ENCODE data around the gene ZNF594.
A peak's percentile ranks its signal among the peaks of the same experiment; 100 is the strongest.
"Not testable (repeated sequence)": the region's sequence is repeated elsewhere in the genome, so short reads cannot be mapped to it uniquely, and the experiment has no call there.

The ZNF594 gene

GRCh38 chr17:5191541-5192417 lies at the start of gene ZNF594:
ZNF594 (minus strand) TSS chr17:5191868; CDS start chr17:5184256, 7,612 bp downstream.
- peak within 1 kb of the TSS; percentile 50 for H3K9ac ChIP-seq (ENCODE audit: low read length)
- H3K4me3 ChIP-seq (ENCODE audit: low read depth in 1 of 2, low read length in 2 of 2) = peak within 1 kb of the TSS; percentile 86 to 93
- peak within 1 kb of the TSS; percentile 63 for H3K27ac ChIP-seq (ENCODE audit: low read depth, low read length)
- H3K9me3 ChIP-seq (ENCODE audit: low read length) = peaks cover 2% of the 10 kb centered on the region
- H3K36me3 ChIP-seq (ENCODE audit: insufficient read depth, low read length) = no peaks in the 10 kb centered on the region
- no peaks in the 10 kb centered on the region for H3K27me3 ChIP-seq (ENCODE audit: control insufficient read depth in 1 of 2, insufficient read depth in 2 of 2, low read length in 2 of 2)
- H3K4me1 ChIP-seq (ENCODE audit: insufficient read depth, low read length) = peaks cover 19% of the 10 kb centered on the region

- not testable (repeated sequence) for H3K36me3 ChIP-seq (ENCODE audit: insufficient read depth, low read length); H3K27ac ChIP-seq (ENCODE audit: low read depth, low read length); H3K4me3 ChIP-seq (ENCODE audit: low read depth in 1 of 2, low read length in 2 of 2); H3K27me3 ChIP-seq (ENCODE audit: control insufficient read depth in 1 of 2, insufficient read depth in 2 of 2, low read length in 2 of 2); H3K9ac ChIP-seq (ENCODE audit: low read length); H3K9me3 ChIP-seq (ENCODE audit: low read length); H3K4me1 ChIP-seq (ENCODE audit: insufficient read depth, low read length)
Observed at GRCh38 chr17:5239769-5240168, 48.1 kb upstream of the ZNF594 start.

DNA sequence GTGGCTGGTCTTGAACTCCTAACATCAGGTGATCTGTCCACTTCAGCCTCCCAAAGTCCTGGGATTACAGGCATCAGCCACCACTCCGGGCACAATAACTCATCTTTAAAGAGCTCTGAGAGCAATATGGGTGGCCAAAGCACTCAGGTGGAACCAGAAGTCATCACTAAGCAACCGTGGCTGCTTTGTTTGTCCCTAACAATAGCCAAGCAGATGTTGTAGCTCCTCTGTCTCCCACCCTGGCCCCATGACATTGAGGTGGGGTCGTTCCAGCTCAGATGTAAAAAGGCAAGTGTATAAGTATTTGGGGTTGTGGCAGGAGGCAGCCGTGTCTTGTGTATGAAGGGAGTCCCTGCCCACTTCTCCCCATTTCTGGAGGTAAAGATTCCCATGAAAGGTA lies 46.7 kb upstream of the ZNF594 start:
- Histone ChIP-seq H3K9me3 (ENCODE audit: low read length) (no peaks in the 10 kb centered on the region), H3K27ac (ENCODE audit: low read depth, low read length) (no peak overlapping the region), H3K9ac (ENCODE audit: low read length) (no peak overlapping the region), H3K4me3 (ENCODE audit: low read depth in 1 of 2, low read length in 2 of 2) (no peak overlapping the region), H3K27me3 (ENCODE audit: control insufficient read depth in 1 of 2, insufficient read depth in 2 of 2, low read length in 2 of 2) (no peaks in the 10 kb centered on the region), H3K4me1 (ENCODE audit: insufficient read depth, low read length) (no peaks in the 10 kb centered on the region), H3K36me3 (ENCODE audit: insufficient read depth, low read length) (no peaks in the 10 kb centered on the region)

DNA sequence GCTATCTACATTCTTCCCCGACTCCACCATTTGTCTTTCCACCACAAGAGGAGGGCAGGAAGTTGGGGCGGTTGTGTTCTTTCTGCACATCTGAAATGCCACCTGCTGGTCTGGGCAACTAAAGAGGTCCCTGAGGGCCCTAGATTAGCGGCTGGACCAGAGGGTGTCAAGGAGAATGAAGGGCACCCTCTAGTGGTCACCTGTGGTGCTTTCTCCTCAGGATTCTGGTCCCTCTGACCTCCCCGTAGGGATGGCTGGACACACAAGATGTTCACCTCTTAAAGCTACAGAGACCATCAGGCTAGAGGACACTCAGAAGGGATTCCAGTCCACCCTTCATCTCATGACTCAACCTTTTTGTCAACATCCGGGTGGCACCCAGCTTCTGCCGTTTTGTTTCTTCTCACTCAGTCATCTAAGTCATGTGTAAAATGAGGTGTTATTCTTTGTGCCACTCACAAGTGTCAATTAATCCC lies 45.9 kb upstream of the ZNF594 start:
- H3K27me3 ChIP-seq (ENCODE audit: control insufficient read depth in 1 of 2, insufficient read depth in 2 of 2, low read length in 2 of 2) = no peaks in the 10 kb centered on the region
- H3K27ac ChIP-seq (ENCODE audit: low read depth, low read length) = no peak overlapping the region
- H3K9ac ChIP-seq (ENCODE audit: low read length) = no peak overlapping the region
- no peak overlapping the region for H3K4me3 ChIP-seq (ENCODE audit: low read depth in 1 of 2, low read length in 2 of 2)
- H3K36me3 ChIP-seq (ENCODE audit: insufficient read depth, low read length) = no peaks in the 10 kb centered on the region
- H3K4me1 ChIP-seq (ENCODE audit: insufficient read depth, low read length) = no peaks in the 10 kb centered on the region
- no peaks in the 10 kb centered on the region for H3K9me3 ChIP-seq (ENCODE audit: low read length)

GRCh38 chr17:5236938-5237540 lies 45.4 kb upstream of the ZNF594 start:
- Histone ChIP-seq H3K4me1 (ENCODE audit: insufficient read depth, low read length) (no peaks in the 10 kb centered on the region), H3K27ac (ENCODE audit: low read depth, low read length) (no peak overlapping the region), H3K4me3 (ENCODE audit: low read depth in 1 of 2, low read length in 2 of 2) (no peak overlapping the region), H3K9ac (ENCODE audit: low read length) (no peak overlapping the region), H3K36me3 (ENCODE audit: insufficient read depth, low read length) (no peaks in the 10 kb centered on the region), H3K9me3 (ENCODE audit: low read length) (no peaks in the 10 kb centered on the region), H3K27me3 (ENCODE audit: control insufficient read depth in 1 of 2, insufficient read depth in 2 of 2, low read length in 2 of 2) (no peaks in the 10 kb centered on the region)

GRCh38 chr17:5234645-5235576 lies 43.2 kb upstream of the ZNF594 start, which contains the start of gene SCIMP:
SCIMP (minus strand) TSS chr17:5234860; CDS start chr17:5234755, 105 bp downstream.
- Histone ChIP-seq H3K36me3 (ENCODE audit: insufficient read depth, low read length) (no peaks in the 10 kb centered on the region), H3K4me3 (ENCODE audit: low read depth in 1 of 2, low read length in 2 of 2) (no peak within 1 kb of the TSS), H3K9me3 (ENCODE audit: low read length) (no peaks in the 10 kb centered on the region), H3K27me3 (ENCODE audit: control insufficient read depth in 1 of 2, insufficient read depth in 2 of 2, low read length in 2 of 2) (no peaks in the 10 kb centered on the region), H3K4me1 (ENCODE audit: insufficient read depth, low read length) (no peaks in the 10 kb centered on the region), H3K27ac (ENCODE audit: low read depth, low read length) (no peak within 1 kb of the TSS), H3K9ac (ENCODE audit: low read length) (no peak within 1 kb of the TSS)

DNA sequence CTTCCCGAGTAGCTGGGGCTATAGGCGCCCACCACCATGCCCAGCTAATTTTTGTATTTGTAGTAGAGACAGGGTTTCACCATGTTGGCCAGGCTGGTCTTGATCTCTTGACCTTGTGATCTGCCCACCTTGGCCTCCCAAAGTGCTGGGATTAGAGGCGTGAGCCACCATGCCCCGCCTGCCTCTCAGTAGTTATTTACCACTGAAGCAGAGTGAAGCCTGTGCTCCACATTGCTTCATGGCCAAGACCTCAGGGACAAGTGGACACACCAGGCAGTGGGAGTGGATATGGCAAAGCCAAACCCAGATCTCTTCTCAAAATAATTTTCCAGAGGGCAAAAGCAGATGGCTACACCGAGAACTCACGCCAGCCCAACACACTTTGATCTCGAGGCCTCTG lies 41.8 kb upstream of the ZNF594 start:
- H3K27me3 ChIP-seq (ENCODE audit: control insufficient read depth in 1 of 2, insufficient read depth in 2 of 2, low read length in 2 of 2); H3K9me3 ChIP-seq (ENCODE audit: low read length); H3K36me3 ChIP-seq (ENCODE audit: insufficient read depth, low read length); H3K27ac ChIP-seq (ENCODE audit: low read depth, low read length); H3K4me3 ChIP-seq (ENCODE audit: low read depth in 1 of 2, low read length in 2 of 2); H3K9ac ChIP-seq (ENCODE audit: low read length); H3K4me1 ChIP-seq (ENCODE audit: insufficient read depth, low read length): not testable (repeated sequence)

DNA sequence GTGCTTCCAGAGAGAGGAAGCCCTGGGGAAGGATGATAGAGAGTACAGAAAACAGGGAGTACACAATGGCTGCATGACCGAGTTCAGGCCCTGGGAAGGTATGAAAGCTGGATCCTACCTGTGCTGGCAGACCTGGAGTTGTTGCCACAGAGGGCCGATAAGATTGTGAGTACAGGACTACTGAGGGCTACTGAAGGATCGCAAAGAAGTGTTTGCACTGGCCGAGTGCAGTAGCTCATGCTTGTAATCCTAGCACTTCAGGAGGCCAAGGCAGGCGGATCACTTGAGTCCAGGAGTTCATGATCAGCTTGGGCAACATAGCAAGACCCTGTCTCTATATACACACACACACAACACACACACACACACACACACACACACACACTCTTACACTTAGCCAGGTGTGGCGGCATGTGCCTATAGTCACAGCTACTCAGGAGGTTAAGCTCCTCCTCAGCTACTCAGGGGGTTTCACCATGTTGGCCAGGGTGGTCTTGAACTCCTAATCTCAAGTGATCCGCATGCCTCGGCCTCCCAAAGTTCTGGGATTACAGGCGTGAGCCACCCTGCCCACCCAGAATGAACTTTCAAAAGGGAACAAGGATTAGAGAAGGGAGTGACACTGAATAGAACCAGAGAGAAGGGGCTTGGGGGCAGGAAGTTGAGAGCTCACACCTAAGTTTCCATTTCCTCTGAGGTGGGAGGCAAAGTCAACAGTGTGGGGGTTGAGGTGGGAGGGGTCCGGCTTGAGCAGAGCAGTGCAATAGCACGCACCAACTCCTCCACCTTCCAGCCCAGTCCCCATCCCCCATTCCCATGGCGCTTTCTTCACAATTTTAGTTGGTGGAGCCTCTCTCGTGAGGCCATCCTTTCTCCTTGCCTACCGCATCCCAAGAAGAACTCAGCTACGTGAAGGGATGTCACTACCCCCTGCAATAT lies 35.5 kb upstream of the ZNF594 start:
- Histone ChIP-seq H3K27me3 (ENCODE audit: control insufficient read depth in 1 of 2, insufficient read depth in 2 of 2, low read length in 2 of 2) (no peaks in the 10 kb centered on the region), H3K9ac (ENCODE audit: low read length) (no peak overlapping the region), H3K27ac (ENCODE audit: low read depth, low read length) (no peak overlapping the region), H3K4me3 (ENCODE audit: low read depth in 1 of 2, low read length in 2 of 2) (no peak overlapping the region), H3K9me3 (ENCODE audit: low read length) (no peaks in the 10 kb centered on the region), H3K36me3 (ENCODE audit: insufficient read depth, low read length) (peaks cover 14% of the 10 kb centered on the region), H3K4me1 (ENCODE audit: insufficient read depth, low read length) (no peaks in the 10 kb centered on the region)

DNA sequence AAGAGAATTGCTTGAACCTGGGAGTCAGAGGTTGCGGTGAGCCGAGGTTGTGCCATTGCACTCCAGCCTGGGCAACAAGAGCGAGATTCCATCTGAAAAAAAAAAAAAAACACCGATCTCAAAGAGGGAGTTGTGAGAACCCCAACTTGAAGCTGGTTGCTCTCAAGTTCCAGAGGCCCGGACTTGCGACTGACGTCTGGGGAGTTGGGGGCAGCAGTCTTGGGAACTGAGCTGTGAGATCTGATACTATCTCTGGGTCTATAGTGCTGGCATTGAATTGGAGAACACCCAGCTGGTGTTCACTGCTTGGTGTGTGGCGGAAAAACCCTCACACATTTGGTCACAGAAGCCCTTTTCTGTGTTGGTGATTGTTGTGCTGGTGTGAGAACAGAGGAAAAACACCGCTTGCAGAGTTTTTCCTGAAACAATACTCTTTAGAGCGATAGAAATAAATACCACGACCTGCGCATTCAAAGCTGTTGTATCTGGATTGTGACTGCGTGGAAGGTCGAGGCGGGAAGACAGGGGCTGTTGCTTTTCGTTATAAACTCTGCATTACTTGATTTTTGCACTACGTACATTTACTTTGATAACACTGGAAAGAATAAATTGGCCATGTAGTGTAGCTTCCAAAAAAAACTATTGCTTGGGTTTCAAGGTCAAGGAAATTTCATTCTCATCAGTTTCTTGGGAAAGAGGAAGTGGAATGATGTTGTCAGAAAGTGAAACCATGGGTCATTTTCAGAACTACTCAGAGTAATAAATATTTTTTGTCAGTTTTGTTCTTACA lies 34.2 kb upstream of the ZNF594 start:
- Histone ChIP-seq H3K9me3 (ENCODE audit: low read length) (no peaks in the 10 kb centered on the region), H3K4me1 (ENCODE audit: insufficient read depth, low read length) (no peaks in the 10 kb centered on the region), H3K27ac (ENCODE audit: low read depth, low read length) (no peak overlapping the region), H3K9ac (ENCODE audit: low read length) (no peak overlapping the region), H3K36me3 (ENCODE audit: insufficient read depth, low read length) (peaks cover 14% of the 10 kb centered on the region), H3K27me3 (ENCODE audit: control insufficient read depth in 1 of 2, insufficient read depth in 2 of 2, low read length in 2 of 2) (no peaks in the 10 kb centered on the region), H3K4me3 (ENCODE audit: low read depth in 1 of 2, low read length in 2 of 2) (no peak overlapping the region)

- H3K4me1 ChIP-seq (ENCODE audit: insufficient read depth, low read length); H3K9ac ChIP-seq (ENCODE audit: low read length); H3K27me3 ChIP-seq (ENCODE audit: control insufficient read depth in 1 of 2, insufficient read depth in 2 of 2, low read length in 2 of 2); H3K9me3 ChIP-seq (ENCODE audit: low read length); H3K4me3 ChIP-seq (ENCODE audit: low read depth in 1 of 2, low read length in 2 of 2); H3K27ac ChIP-seq (ENCODE audit: low read depth, low read length): not testable (repeated sequence)
- H3K36me3 ChIP-seq (ENCODE audit: insufficient read depth, low read length) = peaks cover 19% of the 10 kb centered on the region
Observed at GRCh38 chr17:5221912-5222311, 30.2 kb upstream of the ZNF594 start.
